ENCODE measurements around the gene ACTN4. TPM values are rescaled to one million over a fixed set of nuclear protein-coding genes. Genes with fewer than 3 reads are reported as not detected.

The ACTN4 gene
- total and polyA plus RNA-seq, 2 of the 4 experiments (the other 2 are of a cell fraction): 541 to 659 TPM

DNA sequence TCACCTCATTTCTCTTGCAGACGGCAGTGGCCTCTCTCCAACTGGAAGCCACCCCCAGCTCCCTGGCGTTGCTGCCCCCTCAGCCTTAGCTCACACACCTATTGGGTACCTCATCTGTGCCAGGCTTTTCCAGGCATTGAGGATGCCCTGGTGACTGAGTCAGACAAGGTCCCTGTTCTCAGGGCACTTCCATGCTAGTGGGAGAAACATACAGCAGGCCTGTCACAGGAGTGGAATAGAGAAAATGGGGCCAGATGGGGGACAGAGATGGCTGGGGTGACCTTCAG lies 62.9 kb downstream of the ACTN4 start:
- Histone ChIP-seq H3K23ac (ENCODE audit: low read depth, low read length) (peak overlapping the region; percentile 80), H3K9ac (ENCODE audit: low read depth, low read length) (peak overlapping the region; percentile 3; the same call in 1 of the 2 replicates), H4K91ac (ENCODE audit: insufficient read depth, low read depth, low read length) (peak overlapping the region; percentile 80; the same call in 1 of the 2 replicates), H2BK120ac (ENCODE audit: low read depth, low read length) (0 out of 2 replicates have a peak overlapping the region, but pooled peaks have one; percentile 77), H3K9me1 (ENCODE audit: insufficient read depth, low read length) (peaks cover 24% of the 10 kb centered on the region), H3K14ac (replicated peaks; ENCODE audit: low read depth, low read length) (peak overlapping the region; percentile 89), H3K18ac (ENCODE audit: low read depth, low read length) (no peak overlapping the region), H3K4me1 (ENCODE audit: control insufficient read depth, insufficient read depth, low read length) (peaks cover 45% of the 10 kb centered on the region), H3K27me3 (ENCODE audit: control insufficient read depth, insufficient read depth, low read length) (no peaks in the 10 kb centered on the region), H3K79me1 (ENCODE audit: low read depth in 1 of 2, low read length in 2 of 2) (peaks cover 50 to 92% of the 10 kb centered on the region in 2 experiments), H2AK5ac (ENCODE audit: low read depth, low read length) (peak overlapping the region; percentile 98), H3K9me3 (ENCODE audit: control insufficient read depth, insufficient read depth, low read length) (no peaks in the 10 kb centered on the region), H3K4ac (ENCODE audit: low read depth, low read length) (peak overlapping the region; percentile 92), H3K27ac (ENCODE audit: insufficient read depth, low read length) (peak overlapping the region; percentile 63; the same call in 1 of the 2 replicates), H3K4me2 (ENCODE audit: low read depth, low read length) (no peak overlapping the region), H2AK9ac (replicated peaks; ENCODE audit: low read depth, low read length, poor library complexity) (peak overlapping the region; percentile 77), H4K20me1 (ENCODE audit: insufficient read depth, low read length) (peaks cover 38% of the 10 kb centered on the region), H3K56ac (ENCODE audit: extremely low read depth, insufficient read depth, low read length) (no peak overlapping the region), H2BK20ac (ENCODE audit: low read depth, low read length) (no peak overlapping the region), H2AFZ (replicated peaks; ENCODE audit: low read length, poor library complexity) (peak overlapping the region; percentile 40), H3K36me3 (ENCODE audit: control insufficient read depth, insufficient read depth, low read length) (peaks cover 87% of the 10 kb centered on the region), H4K5ac (ENCODE audit: low read depth, low read length) (no peak overlapping the region; the same call in 1 of the 2 replicates), H3K4me3 (ENCODE audit: insufficient read depth, low read depth, low read length) (no peak overlapping the region), H4K8ac (ENCODE audit: low read depth in 2 of 2, low read length in 2 of 2) (peak overlapping the region in 1 of 2 experiments; percentile 83; a peak in 1 of 4 replicates), H2BK5ac (ENCODE audit: low read depth, low read length, poor library complexity, severe bottlenecking) (peak overlapping the region; percentile 82), H2BK15ac (ENCODE audit: low read depth, low read length) (no peak overlapping the region; the same call in 2 of the 3 replicates)
- dilution Hi-C loops (cut with HindIII; ENCODE audit: low sequenced_read_pairs, unreplicated experiment) (no loop called here), in situ Hi-C loops (cut with MboI; ENCODE audit: low sequenced_read_pairs) (no loop called here), intact Hi-C loops (cut with micrococcal nuclease) (loop anchor here (2.0 kb wide), 1 partner anchor 62 kb away; no protein-coding TSS in a partner anchor)
- DNase-seq: no peak
- BruUV-seq (replicated peaks): no TSS peak
- CTCF ChIA-PET: no interaction called here
- no peak for ATAC-seq (ENCODE audit: low read depth)
- TF ChIP-seq, protein P1, sequence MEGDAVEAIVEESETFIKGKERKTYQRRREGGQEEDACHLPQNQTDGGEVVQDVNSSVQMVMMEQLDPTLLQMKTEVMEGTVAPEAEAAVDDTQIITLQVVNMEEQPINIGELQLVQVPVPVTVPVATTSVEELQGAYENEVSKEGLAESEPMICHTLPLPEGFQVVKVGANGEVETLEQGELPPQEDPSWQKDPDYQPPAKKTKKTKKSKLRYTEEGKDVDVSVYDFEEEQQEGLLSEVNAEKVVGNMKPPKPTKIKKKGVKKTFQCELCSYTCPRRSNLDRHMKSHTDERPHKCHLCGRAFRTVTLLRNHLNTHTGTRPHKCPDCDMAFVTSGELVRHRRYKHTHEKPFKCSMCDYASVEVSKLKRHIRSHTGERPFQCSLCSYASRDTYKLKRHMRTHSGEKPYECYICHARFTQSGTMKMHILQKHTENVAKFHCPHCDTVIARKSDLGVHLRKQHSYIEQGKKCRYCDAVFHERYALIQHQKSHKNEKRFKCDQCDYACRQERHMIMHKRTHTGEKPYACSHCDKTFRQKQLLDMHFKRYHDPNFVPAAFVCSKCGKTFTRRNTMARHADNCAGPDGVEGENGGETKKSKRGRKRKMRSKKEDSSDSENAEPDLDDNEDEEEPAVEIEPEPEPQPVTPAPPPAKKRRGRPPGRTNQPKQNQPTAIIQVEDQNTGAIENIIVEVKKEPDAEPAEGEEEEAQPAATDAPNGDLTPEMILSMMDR (conservative IDR thresholded peaks at IDR 0.05; ENCODE audit: low read depth, low read length): no peak
- TF ChIP-seq RAD21 (IDR thresholded peaks at IDR 0.05; ENCODE audit: low read length): no peak
- TF ChIP-seq CHD1 (IDR thresholded peaks at IDR 0.05; ENCODE audit: low read depth, low read length): no peak
- TF ChIP-seq NFE2L2 (IDR thresholded peaks at IDR 0.05; ENCODE audit: low read depth, low read length): no peak
- no peak for TF ChIP-seq MAFK (IDR thresholded peaks at IDR 0.05; ENCODE audit: low read depth, low read length)
- TF ChIP-seq FOS (IDR thresholded peaks at IDR 0.05; ENCODE audit: low read depth, low read length): no peak
- no peak for TF ChIP-seq MAZ (IDR thresholded peaks at IDR 0.05; ENCODE audit: borderline replicate concordance, low read depth, low read length)
- TF ChIP-seq BHLHE40 (IDR thresholded peaks at IDR 0.05; ENCODE audit: low read depth, low read length): no peak
- TF ChIP-seq MXI1 (IDR thresholded peaks at IDR 0.05; ENCODE audit: borderline replicate concordance, low read depth, low read length): no peak
- no peak for TF ChIP-seq RFX5 (IDR thresholded peaks at IDR 0.05; ENCODE audit: low read depth, low read length)
- no peak for TF ChIP-seq SMC3 (IDR thresholded peaks at IDR 0.05; ENCODE audit: low read depth, low read length)
- TF ChIP-seq, protein P2, sequence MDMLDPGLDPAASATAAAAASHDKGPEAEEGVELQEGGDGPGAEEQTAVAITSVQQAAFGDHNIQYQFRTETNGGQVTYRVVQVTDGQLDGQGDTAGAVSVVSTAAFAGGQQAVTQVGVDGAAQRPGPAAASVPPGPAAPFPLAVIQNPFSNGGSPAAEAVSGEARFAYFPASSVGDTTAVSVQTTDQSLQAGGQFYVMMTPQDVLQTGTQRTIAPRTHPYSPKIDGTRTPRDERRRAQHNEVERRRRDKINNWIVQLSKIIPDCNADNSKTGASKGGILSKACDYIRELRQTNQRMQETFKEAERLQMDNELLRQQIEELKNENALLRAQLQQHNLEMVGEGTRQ (IDR thresholded peaks at IDR 0.05; ENCODE audit: low read depth, low read length): no peak
- no peak for TF ChIP-seq CEBPB (IDR thresholded peaks at IDR 0.05; ENCODE audit: low read depth, low read length)
- TF ChIP-seq, protein P3, sequence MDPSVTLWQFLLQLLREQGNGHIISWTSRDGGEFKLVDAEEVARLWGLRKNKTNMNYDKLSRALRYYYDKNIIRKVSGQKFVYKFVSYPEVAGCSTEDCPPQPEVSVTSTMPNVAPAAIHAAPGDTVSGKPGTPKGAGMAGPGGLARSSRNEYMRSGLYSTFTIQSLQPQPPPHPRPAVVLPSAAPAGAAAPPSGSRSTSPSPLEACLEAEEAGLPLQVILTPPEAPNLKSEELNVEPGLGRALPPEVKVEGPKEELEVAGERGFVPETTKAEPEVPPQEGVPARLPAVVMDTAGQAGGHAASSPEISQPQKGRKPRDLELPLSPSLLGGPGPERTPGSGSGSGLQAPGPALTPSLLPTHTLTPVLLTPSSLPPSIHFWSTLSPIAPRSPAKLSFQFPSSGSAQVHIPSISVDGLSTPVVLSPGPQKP (IDR thresholded peaks at IDR 0.05; ENCODE audit: borderline replicate concordance, low read depth, low read length): no peak
- TF ChIP-seq RCOR1 (IDR thresholded peaks at IDR 0.05; ENCODE audit: insufficient replicate concordance, low read length): no peak
- no peak for TF ChIP-seq POLR2A (IDR thresholded peaks at IDR 0.05; ENCODE audit: low read depth, low read length)
- WGBS, 2 experiments (ENCODE audit: extremely low coverage in 2 of 2, insufficient read length in 1 of 2): 100% methylated on average over 1 of the region's 2 CpGs; no CpG with 5 or more reads in 1 of the 2 experiments
- POLR2A ChIA-PET (ENCODE audit: unreplicated experiment): no interaction called here

Measured in IMR-90 (cell line).